ENCODE measurements around the gene GASK1B. TPM values are rescaled to one million over a fixed set of nuclear protein-coding genes. Genes with fewer than 3 reads are reported as not detected.

GASK1B gene
- total and polyA plus RNA-seq, 2 of the 13 experiments (the other 11 are each of a cell fraction or from before 2014, with no cell fraction given) = 29.1 to 40.4 TPM

GRCh38 chr4:158197194-158197776 lies 24.5 kb upstream of the GASK1B start (continued):
- no peak for TF ChIP-seq DZIP1 (CRISPR knock-in tag; IDR thresholded peaks at IDR 0.05)
- TF ChIP-seq, protein P1, sequence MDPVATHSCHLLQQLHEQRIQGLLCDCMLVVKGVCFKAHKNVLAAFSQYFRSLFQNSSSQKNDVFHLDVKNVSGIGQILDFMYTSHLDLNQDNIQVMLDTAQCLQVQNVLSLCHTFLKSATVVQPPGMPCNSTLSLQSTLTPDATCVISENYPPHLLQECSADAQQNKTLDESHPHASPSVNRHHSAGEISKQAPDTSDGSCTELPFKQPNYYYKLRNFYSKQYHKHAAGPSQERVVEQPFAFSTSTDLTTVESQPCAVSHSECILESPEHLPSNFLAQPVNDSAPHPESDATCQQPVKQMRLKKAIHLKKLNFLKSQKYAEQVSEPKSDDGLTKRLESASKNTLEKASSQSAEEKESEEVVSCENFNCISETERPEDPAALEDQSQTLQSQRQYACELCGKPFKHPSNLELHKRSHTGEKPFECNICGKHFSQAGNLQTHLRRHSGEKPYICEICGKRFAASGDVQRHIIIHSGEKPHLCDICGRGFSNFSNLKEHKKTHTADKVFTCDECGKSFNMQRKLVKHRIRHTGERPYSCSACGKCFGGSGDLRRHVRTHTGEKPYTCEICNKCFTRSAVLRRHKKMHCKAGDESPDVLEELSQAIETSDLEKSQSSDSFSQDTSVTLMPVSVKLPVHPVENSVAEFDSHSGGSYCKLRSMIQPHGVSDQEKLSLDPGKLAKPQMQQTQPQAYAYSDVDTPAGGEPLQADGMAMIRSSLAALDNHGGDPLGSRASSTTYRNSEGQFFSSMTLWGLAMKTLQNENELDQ (CRISPR knock-in tag; IDR thresholded peaks at IDR 0.05; ENCODE audit: borderline replicate concordance) = no peak
- TF ChIP-seq, protein P2, sequence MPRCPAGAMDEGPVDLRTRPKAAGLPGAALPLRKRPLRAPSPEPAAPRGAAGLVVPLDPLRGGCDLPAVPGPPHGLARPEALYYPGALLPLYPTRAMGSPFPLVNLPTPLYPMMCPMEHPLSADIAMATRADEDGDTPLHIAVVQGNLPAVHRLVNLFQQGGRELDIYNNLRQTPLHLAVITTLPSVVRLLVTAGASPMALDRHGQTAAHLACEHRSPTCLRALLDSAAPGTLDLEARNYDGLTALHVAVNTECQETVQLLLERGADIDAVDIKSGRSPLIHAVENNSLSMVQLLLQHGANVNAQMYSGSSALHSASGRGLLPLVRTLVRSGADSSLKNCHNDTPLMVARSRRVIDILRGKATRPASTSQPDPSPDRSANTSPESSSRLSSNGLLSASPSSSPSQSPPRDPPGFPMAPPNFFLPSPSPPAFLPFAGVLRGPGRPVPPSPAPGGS (CRISPR knock-in tag; IDR thresholded peaks at IDR 0.05) = no peak
- TF ChIP-seq, protein P3, sequence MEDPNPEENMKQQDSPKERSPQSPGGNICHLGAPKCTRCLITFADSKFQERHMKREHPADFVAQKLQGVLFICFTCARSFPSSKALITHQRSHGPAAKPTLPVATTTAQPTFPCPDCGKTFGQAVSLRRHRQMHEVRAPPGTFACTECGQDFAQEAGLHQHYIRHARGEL (CRISPR knock-in tag; IDR thresholded peaks at IDR 0.05) = no peak
- TF ChIP-seq, protein P4, sequence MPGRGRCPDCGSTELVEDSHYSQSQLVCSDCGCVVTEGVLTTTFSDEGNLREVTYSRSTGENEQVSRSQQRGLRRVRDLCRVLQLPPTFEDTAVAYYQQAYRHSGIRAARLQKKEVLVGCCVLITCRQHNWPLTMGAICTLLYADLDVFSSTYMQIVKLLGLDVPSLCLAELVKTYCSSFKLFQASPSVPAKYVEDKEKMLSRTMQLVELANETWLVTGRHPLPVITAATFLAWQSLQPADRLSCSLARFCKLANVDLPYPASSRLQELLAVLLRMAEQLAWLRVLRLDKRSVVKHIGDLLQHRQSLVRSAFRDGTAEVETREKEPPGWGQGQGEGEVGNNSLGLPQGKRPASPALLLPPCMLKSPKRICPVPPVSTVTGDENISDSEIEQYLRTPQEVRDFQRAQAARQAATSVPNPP (CRISPR knock-in tag; IDR thresholded peaks at IDR 0.05) = no peak
- TF ChIP-seq SSRP1 (CRISPR knock-in tag; IDR thresholded peaks at IDR 0.05) = no peak
